ENCODE results near the gene TLK2.
"Not testable (repeated sequence)": the region's sequence is repeated elsewhere in the genome, so short reads cannot be mapped to it uniquely, and the experiment has no call there.

Gene TLK2

DNA sequence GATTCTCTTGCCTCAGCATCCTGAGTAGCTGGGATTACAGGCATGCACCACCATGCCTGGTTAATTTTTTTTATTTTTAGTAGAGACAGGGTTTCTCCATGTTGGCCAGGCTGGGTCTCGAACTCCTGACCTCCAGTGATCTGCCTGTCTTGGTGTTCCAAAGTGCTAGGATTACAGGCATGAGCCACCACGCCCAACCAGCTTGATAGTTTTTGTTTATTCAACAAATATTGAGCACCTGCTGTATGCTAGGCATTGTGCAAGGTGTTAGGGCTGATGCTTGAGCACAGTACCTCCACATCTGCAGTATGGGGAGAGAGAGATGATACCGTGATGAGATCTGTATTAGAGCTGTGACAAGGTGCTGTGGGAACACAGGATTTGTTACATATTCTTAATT lies 3.9 kb downstream of the TLK2 start:
- not testable (repeated sequence) for DNase-seq (ENCODE audit: low read depth in 3 of 3, low spot score in 1 of 3)

DNA sequence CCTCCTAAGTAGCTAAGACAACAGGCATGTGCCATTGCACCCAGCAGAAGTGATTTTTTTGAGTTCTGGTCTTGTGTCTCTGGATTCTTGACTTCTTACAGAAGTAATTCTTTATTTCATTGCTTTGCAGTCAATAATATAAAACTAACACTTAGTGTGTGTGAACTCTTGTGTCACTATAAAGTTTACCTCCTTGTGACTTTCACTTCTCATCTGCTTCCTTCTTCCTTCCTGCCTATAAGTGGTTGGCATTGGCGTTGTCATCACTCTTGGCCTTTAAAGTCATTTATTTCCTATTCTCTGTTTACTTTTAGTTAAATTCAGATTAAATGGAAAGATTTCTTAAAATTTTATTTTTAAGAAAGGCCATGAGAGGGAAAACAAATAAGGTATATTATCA lies 12.4 kb downstream of the TLK2 start:
- not testable (repeated sequence) for DNase-seq (ENCODE audit: low read depth in 3 of 3, low spot score in 1 of 3)

DNA sequence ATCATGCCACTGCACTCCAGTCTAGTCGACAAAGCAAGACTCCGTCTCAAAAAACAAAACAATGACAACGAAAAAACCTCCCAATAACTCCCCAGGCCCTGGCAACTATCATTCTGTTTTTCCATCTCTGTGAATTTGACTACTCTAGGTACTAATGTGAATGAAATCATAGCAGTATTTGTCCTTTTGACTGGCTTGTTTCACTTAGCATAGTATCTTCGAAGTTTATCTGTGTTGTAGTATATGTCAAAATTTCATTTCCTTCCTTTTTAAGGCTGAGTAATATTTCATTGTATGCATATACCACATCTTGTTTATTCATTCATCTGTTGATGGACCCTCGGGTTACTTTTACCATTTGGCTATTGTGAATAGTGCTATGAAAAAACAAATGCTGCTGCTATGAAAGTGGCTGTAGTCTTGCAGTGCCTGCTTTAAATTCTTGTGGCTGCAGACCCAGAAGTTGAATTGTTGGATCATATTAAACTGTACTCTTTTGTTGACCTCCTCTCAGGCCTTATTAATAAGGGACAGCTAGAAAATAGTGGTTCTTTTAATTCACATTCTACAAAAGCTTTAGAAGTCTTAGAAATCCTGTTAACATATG lies 14.5 kb downstream of the TLK2 start:
- not testable (repeated sequence) for DNase-seq (ENCODE audit: low read depth in 3 of 3, low spot score in 1 of 3)

DNA sequence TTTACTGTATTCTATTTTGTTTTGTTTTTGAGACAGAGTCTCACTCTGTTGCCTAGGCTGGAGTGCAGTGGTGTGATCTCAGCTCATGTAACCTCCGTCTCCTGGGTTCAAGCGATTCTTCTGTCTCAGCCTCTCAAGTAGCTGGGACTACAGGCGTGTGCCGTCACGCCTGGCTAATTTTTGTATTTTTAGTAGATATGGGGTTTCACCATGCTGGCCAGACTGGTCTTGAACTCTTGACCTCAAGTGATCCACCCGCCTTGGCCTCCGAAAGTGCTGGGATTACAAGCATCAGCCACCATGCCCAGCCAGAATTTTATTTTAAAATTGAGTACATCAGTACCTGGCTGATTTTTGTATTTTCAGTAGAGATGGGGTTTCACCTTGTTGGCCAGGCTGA lies 15.4 kb downstream of the TLK2 start:
- DNase-seq (ENCODE audit: low read depth in 3 of 3, low spot score in 1 of 3), result not testable (repeated sequence)

DNA sequence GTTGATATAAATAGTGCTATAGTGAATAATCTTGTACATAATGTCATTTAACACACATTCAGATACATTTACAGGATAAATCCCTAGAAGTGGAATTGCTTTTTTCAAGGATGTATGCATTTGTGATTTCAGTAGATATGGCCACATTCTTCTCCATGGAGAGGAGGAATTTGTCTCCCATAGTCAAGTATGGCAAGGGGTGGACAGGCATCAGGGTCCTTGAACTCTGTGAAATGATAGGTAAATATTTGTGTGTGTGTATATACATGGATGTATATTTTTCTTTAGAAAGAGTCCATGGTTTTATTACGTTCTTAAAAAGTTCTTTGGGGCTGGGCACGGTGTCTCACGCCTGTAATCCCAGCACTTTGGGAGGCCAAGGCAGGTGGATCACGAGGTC lies 17.7 kb downstream of the TLK2 start:
- not testable (repeated sequence) for DNase-seq (ENCODE audit: low read depth in 3 of 3, low spot score in 1 of 3)

DNA sequence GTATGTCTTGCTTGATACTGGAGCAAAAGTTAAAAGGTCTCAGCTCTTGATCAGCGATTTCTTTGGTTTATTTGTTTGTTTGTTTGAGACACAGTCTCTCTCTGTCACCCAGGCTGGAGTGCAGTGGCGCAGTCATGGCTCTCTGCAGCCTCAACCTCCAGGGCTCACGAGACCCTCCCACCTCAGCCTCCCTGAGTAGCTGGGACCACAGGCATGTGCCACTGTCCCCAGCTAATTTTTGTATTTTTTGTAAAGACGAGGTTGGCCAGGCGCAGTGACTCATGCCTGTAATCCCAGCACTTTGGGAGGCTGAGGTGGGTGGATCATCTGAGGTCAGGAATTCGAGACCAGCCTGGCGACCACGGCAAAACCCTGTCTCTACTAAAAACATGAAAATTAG lies 20.2 kb downstream of the TLK2 start:
- not testable (repeated sequence) for DNase-seq (ENCODE audit: low read depth in 3 of 3, low spot score in 1 of 3)

DNA sequence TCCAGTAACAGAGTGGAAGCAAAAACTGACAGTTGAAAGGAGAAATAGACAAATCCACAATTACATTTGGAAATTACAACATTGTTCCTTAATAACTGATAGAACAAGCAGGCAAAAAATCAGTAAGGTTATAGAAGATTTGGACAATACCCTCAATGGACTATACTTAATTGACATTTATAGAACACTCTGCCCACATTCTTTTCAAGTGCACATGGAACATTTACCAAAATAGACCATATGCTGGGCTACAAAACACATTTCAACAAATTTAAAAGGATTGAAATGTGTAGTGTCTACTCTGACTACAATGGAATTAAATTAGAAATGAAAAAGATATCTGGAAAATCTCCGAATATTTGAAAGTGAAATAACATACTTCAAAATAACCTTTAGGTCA lies 21.8 kb downstream of the TLK2 start:
- DNase-seq (ENCODE audit: low read depth in 3 of 3, low spot score in 1 of 3), result not testable (repeated sequence)

DNA sequence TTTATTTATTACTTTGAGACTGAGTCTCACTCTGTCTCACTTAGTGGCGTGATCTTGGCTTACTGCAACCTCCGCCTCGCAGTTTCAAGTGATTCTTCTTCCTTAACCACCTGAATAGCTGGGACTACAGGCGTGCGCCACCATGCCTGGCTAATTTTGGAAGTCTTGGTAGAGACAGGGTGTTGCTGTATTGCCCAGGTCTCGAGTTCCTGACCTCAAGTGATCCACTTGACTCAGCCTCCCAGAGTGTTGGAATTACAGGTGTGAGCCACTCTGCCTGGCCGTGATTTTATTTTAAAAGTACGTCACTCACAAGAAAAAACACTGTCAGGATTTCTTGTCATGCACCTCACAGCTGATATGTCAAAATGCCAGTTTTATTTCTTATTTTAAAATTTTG lies 26.2 kb downstream of the TLK2 start:
- not testable (repeated sequence) for DNase-seq (ENCODE audit: low read depth in 3 of 3, low spot score in 1 of 3)

DNA sequence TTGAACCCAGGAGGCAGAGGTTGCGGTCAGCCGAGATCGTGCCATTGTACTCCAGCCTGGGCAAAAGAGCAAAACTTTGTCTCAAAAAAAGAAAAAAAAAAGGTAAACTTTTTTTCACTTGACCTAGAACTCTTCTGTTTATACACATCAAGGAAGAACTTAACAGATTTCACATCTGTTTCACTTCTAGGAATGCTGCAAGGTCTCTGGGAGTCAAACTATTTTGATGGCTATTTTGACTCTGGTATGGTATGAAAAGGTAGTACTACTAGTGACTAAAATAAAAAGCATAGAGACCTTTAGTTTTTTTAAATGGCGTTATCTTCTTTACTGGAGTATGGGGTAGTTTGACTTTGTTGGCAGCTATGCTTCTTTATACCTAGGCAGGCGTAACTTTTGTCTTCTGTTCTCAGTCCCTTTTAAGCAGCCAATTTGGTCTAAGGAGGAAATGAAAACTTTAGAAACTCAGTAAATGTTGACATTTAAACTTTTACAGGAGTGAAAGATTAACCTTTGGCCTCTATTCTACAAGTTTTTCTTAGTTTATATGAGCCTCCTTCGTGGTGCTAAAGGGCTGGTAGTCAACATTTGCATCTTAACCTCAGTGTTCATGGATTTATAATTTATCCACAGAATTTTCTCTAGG lies 28.7 kb downstream of the TLK2 start:
- not testable (repeated sequence) for DNase-seq (ENCODE audit: low read depth in 3 of 3, low spot score in 1 of 3)

DNA sequence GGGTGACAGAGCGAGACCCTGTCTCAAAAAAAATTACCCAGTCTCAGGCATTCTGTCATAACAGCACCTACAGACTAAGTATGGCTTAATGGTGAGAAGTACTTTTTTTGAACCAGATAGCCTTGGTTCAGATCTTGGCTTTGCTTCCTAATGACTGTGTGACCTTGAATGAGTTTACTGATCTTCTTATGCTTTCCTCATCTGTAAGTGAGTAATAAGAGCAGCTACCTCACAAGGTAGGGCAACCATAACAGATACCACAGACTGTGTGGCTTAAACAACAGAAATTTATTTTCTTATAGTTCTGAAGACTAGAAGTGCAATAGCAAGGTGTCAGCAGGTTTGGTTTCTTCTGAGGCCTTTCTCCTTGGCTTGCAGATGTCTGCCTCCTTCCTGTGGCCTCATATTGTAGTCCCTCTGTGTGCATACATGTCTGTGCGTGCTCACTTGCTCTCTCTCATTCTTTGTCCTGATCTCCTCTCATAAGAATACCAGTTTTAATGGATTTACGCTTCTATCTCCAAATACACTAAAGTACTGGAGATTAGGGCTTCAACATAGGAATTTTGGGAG lies 31.7 kb downstream of the TLK2 start:
- not testable (repeated sequence) for DNase-seq (ENCODE audit: low read depth in 3 of 3, low spot score in 1 of 3)

DNA sequence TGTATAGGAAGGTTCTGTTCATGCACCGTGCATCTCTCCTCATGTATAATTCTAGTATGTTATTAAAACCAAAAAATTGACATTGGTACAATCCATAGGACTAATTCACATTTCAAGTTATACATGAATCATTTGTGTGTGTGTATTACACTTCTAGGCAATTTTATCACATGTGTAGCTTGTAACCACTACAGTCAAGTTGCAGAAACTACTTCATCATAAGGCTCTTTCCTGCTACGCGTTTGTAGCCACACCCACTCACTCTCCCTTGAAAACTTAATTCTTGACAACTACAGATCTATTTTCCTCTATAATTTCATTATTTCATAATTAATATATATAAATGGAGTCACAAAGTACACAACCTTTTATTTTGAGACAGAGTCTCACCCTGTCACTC lies 32.4 kb downstream of the TLK2 start:
- DNase-seq (ENCODE audit: low read depth in 3 of 3, low spot score in 1 of 3), result not testable (repeated sequence)

DNA sequence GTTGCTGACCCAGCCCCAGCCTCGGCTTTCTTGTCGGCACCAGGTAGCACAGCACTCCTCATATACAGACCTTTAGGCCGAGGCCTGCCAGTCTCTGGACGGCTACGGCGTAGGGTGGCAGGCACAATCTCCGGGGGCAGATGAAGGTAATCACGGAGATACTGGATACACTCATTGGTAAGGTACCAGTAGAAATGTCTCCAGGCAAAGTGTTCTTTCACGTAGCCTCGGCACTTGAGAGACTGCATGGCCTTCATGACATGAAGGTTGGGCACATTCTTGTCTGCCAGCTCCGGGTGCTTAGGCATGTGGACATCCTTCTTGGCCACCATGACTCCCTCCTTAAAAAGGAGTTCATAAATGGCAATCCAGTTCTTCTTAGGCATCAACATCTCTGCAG lies 37.8 kb downstream of the TLK2 start:
- not testable (repeated sequence) for DNase-seq (ENCODE audit: low read depth in 3 of 3, low spot score in 1 of 3)

DNA sequence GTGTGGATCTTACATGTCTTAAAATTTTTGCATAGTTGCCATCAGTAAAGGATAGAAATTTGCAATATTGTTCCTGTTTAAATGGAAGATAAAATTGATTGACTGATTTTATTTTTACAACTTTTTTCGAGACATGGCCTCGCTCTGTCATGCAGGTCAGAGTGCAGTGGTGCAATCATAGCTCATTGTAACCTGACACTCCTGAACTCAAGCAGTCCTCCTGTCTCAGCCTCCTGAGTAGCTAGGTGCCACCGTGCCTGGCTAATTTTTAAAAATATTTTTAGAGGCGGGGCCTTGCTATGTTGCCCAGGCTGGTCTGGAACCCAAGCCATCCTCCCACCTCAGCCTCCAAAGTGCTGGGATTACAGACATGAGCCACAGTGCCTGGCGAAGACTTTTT lies 42.7 kb downstream of the TLK2 start:
- DNase-seq (ENCODE audit: low read depth in 3 of 3, low spot score in 1 of 3), result not testable (repeated sequence)

DNA sequence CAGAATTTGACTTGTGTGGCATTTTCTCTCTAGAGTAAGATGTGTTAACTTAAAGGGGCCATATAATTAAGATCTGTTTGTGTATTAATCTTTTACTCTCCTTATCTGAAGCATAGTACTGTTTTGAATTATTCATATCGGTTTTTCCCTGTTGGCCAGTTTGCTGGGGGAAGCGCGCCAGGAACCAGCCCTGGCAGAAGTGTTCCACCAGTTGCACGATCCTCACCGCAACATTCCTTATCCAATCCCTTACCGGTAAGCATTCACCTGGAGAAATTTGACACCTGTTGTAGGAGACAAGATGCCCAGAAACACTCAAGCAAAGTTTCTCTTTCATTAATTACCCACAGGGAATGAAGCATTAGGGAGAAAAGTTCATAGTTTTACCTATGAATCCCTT lies 45.5 kb downstream of the TLK2 start:
- DNase-seq (ENCODE audit: low read depth in 3 of 3, low spot score in 1 of 3), result not testable (repeated sequence)

DNA sequence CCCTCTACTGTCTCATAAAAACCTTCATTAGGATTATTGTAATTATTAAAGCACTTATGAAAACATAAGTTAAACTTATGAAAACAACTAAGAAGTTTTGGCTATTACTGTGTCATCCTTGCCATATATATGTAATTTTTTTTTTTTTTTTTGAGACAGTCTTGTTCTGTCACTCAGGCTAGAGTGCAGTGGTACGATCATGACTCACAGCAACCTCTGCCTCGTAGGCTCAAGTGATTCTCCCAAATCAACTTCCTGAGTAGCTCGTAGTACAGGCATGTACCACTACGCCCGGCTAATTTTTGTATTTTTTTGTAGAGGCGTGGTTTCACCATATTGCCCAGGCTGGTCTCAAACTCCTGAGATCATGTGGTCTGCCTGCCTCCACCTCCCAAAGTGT lies 46.7 kb downstream of the TLK2 start:
- DNase-seq (ENCODE audit: low read depth in 3 of 3, low spot score in 1 of 3), result not testable (repeated sequence)

DNA sequence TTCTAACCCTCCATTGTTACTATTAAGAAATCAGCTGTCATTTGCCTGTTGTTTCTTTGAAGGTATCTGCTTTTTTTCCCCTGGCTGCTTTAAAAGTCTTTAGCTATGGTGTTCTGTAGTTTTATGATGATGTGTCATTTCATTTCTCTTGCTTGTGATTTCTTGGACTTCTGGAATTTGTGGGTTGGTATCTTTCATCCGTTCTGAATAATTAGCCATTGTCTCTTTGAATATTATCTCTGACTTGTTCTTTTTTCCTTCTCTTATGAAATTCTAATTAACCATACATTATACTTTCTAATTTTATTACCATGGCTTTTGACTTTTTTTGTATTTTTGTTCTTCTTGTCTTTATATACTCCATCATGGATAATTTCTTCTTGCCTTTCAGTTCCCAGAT lies 52.3 kb downstream of the TLK2 start:
- DNase-seq (ENCODE audit: low read depth in 3 of 3, low spot score in 1 of 3), result not testable (repeated sequence)

DNA sequence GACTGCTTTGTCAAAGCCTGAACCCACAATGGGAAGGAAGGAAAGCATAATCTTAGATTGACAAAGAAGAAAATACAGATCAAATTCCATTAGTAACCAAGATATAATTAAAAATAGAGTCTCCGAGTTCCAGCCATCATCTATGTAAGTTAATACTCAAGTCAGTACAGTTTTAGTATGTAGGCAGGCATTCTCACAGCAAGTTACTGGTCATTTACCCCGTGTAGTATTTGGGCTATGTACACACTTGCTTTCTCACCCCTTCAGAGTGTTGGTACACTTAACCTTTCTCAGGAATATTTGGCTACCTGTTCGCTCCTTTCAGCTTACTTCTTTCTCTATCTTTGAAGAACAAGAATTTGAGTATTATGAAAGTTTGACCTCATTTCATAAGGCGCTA lies 57.9 kb downstream of the TLK2 start:
- not testable (repeated sequence) for DNase-seq (ENCODE audit: low read depth in 3 of 3, low spot score in 1 of 3)

DNA sequence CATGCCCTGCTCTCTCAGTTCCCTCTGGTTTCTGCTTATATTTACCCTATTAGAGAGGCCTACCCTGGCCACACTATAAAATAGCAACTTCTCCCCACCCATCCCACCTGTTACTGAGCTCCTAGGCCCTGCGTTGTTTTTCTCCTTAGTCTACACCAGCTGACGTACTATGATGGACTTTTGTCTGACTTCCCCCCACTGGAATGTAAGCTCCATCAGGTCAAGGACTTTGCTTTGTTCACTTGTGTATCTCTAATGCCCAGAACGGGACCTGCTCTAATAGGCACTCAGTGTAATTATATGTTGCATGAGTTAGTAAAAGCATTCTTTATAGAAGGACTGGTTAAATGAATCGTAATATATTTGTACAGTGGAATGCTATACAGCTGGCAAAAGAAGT lies 62.4 kb downstream of the TLK2 start:
- not testable (repeated sequence) for DNase-seq (ENCODE audit: low read depth in 3 of 3, low spot score in 1 of 3)

DNA sequence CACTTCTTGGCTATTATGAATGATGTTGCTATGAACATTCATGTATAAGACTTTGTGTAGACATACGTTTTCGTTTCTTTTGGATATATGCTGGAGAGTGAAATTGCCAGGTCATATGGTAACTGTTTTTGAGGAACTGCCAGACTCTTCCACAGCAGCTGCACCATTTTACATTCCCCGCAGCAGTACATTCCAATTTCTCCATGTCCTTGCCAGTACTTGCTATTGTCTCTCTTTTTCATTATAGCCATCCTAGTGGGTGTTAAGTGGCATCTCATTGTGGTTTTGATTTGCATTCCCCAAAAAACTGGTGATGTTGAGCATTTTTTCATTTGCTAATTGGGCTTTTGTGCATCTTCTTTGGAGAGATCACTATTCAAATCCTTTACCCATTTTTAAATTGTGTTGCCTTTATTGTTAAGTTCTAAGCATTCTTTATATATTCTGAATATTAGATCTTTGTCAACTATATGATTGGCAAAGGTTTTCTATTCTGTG lies 64.7 kb downstream of the TLK2 start:
- DNase-seq (ENCODE audit: low read depth in 3 of 3, low spot score in 1 of 3), result not testable (repeated sequence)

DNA sequence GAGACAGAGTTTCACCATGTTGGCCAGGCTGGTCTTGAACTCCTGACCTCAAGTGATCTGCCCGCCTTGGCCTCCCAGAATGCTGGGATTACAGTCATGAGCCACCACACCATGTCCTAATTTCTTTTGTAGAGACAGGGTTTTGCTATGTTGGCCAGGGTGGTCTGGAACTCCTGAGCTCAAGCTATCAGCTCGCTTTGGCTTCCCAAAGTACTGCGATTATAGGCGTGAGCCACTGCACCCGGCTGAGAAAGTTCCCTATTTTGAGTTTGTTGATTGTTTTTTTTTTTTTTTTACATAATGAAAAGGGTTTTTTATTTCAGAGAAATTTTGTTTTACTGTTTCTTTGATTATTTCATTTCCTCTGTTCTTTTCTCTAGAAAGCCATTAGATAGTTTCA lies 67.4 kb downstream of the TLK2 start:
- not testable (repeated sequence) for DNase-seq (ENCODE audit: low read depth in 3 of 3, low spot score in 1 of 3)

DNA sequence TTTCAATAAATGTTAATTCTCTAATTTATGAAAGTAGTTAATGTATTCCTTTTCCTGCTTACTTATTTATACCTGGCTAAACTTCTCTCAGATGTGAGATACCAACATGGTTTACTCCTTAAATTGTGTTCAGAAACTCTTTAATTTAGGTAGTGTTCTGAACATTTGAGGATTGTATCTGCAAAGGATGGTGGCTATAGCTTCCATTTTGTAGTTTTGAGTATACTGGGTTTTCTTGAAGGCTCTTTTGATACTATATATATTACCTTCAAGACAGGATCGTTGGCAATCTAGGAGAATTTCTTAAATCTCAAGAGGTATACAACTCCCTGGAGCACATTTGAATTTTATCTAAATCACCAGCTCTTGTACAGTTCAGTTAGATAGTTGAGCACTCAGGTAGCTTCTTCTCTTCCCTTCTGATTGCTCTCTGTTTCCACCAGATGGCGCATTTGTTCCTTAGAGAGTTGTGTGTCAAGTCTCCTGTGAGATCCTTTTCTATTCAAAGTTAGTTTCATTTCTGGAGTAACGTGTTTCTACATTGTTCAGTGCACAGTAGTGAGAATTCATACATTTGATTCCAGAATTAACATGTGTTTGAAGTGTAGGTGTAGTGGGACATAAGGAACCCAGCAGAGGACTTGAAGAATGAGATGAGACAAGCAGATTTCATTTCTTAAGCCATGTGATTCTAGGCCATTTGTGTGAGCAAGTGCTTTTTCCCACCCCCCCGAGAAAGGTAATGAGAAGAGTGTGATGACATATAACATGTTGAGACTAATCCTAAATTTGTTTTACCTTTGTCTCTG lies 74.4 kb downstream of the TLK2 start:
- DNase-seq (ENCODE audit: low read depth in 3 of 3, low spot score in 1 of 3), result peak in 1 of 3 donors; percentile 2

DNA sequence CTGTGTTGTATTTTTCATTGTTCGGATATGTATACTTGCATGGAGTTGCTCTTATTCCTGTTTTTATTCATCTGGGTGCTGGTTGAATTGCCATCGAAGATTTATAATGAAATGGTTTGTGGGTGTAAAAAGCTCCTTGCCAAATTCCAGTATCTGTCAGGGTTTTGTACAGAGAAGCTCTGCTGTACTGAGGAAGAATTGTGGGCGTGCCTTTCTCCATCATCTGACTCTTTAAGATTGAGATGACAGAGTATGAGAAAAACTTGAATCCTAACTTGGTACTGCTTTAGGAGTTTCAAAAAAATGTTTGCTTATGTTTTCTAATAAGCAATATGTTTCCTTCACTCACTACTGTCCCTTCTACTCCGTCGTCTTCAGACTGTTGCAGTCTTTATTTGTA lies 78.9 kb downstream of the TLK2 start:
- not testable (repeated sequence) for DNase-seq (ENCODE audit: low read depth in 3 of 3, low spot score in 1 of 3)

Measured in stimulated activated CD4-positive, alpha-beta T cell treated with anti-CD3 and anti-CD28 coated beads, TNF-alpha, amount 100 ng/mL, for 1 hour (primary cell).